AG10803 (cell line): Measurements from ENCODE around the gene HAUS3.
A peak's percentile ranks its signal among the peaks of the same experiment; 100 is the strongest.

ENCODE experiments used
- DNase-seq: peaks from one replicate; pipeline ENCODE4 v3.0.0; 2010; ENCODE audit warnings: low read depth
- H3K4me3 ChIP-seq: 2 replicates; pipeline ENCODE4 v1.5.1; 2011; ENCODE audit warnings: mild to moderate bottlenecking, low read length, control low read depth
- TF ChIP-seq, protein P1 (sequence below): conservative IDR thresholded peaks from 2 replicates; pipeline ENCODE4 v1.5.1; 2011; ENCODE audit warnings: mild to moderate bottlenecking, low read length, control low read depth, inconsistent platforms

The HAUS3 gene

GRCh38 chr4:2266181-2266580 is 24.3 kb upstream of the HAUS3 start:
- no peak overlapping the region for H3K4me3 ChIP-seq
- TF ChIP-seq, protein P1, sequence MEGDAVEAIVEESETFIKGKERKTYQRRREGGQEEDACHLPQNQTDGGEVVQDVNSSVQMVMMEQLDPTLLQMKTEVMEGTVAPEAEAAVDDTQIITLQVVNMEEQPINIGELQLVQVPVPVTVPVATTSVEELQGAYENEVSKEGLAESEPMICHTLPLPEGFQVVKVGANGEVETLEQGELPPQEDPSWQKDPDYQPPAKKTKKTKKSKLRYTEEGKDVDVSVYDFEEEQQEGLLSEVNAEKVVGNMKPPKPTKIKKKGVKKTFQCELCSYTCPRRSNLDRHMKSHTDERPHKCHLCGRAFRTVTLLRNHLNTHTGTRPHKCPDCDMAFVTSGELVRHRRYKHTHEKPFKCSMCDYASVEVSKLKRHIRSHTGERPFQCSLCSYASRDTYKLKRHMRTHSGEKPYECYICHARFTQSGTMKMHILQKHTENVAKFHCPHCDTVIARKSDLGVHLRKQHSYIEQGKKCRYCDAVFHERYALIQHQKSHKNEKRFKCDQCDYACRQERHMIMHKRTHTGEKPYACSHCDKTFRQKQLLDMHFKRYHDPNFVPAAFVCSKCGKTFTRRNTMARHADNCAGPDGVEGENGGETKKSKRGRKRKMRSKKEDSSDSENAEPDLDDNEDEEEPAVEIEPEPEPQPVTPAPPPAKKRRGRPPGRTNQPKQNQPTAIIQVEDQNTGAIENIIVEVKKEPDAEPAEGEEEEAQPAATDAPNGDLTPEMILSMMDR, result no peak
- DNase-seq, result peak; percentile 69

- DNase-seq, result no peak
- TF ChIP-seq, protein P1, result 0 out of 2 replicates have a peak, but pooled peaks have one; percentile 13
- no peak overlapping the region for H3K4me3 ChIP-seq
These were observed 23.5 kb upstream of the HAUS3 start for GRCh38 chr4:2265113-2266110.

DNA sequence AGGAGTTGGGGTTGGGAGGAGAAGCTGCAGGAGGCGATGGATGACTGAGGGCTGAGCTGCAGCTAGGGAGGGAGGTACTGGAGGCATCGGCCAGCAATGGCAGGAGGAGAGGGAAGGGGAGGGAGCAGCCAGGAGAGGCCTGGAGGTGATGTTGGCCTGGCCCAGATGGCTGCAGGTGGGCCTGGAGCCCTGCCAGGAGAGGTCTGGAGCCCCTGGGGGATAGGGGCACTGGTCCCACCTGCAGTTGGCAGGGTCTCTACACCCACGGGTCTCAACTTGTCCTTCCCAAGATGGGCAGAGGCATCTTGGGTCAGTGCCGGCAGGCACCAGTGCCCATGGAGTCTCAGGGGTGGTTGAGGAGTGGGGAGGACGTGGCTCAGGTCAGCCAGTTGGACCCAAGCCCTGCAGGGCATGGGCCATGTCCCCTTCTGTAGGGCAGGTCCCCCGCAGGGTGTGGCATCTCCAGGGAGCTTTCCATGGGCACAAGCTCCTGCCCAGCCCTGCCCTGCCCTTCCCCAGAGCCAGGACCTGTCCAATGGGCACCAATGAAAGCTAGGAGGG is 22.6 kb upstream of the HAUS3 start:
- H3K4me3 ChIP-seq, result no peak overlapping the region
- TF ChIP-seq, protein P1, result no peak
- DNase-seq, result no peak

- TF ChIP-seq, protein P1, result no peak
- no peak for DNase-seq
- H3K4me3 ChIP-seq, result no peak overlapping the region
These were observed 22.0 kb upstream of the HAUS3 start for GRCh38 chr4:2263926-2264321.

DNA sequence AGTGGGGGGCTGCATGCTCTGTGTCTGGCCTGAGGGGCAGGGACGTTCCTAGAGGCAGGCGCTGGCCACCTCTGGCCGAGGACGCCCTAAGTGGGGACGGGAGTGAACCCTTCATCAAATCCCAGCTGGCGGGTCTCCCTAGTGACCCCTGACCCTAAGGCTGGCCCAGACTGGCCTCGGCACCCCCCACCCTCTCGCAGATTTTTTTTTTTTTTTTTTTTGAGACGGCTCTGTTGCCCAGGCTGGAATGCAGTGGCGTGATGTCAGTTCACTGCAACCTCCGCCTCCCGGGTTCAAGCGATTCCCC is 21.0 kb upstream of the HAUS3 start:
- peak overlapping the region; percentile 70 for H3K4me3 ChIP-seq
- TF ChIP-seq, protein P1, result no peak
- DNase-seq, result no peak

DNA sequence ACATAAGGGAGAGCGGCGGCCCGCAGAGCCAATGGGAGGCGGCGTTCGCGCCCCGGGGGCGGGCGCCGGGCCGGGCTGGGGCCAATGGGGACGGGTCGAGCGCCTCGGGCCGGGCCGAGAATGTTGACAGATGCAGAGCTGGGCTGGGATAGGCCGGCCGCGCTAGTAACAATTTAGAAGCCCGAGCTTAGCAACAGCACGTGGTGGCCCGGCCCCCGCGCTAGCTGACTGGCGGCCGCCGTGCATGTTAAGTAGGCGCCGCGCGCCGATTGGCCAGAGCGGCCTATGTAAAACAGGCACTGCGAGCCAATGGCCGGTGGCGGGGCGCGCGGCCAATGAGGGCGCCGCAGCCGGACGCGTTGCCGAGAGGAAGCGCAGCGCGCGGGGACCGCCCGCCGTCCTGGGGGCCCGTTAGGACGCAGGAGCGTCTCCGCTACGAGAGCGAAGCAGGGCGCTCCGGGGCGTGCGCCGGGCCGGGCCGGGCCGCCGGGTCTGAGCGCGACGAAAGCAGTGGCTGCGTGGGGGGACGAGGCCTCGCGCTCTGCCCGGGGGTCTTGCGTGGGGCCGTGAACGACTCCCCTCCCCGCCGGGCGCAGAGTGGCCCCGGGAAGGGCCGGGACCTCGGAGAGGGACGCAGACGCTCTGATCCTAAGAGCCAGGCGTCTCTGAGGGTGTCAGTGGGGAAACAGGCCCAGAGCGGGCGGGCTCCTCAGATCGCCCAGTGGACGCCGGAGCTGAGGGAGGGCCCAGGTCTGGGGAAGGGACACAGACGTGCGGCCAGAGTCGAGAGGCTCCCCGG is 20.4 kb upstream of the HAUS3 start:
- peak; percentile 100 for DNase-seq
- TF ChIP-seq, protein P1, result no peak
- peak overlapping the region; percentile 70 for H3K4me3 ChIP-seq
